ENCODE measurements around the gene SCP2D1.

- TF ChIP-seq CTCF (IDR thresholded peaks at IDR 0.05), result no peak
- no peak for TF ChIP-seq POLR2A (IDR thresholded peaks at IDR 0.05)
Measured at GRCh38 chr20:18852318-18852717, 38.7 kb downstream of the SCP2D1 start.
